Trophoblast cell (in vitro differentiated cells and primary cell): ENCODE results near the gene HS3ST2.

ENCODE experiments used
- DNase-seq, 2 donors: peaks; one replicate each; pipeline ENCODE4 v3.0.0-alpha.2; 2016
- H2AFZ ChIP-seq: 2 replicates; pipeline ENCODE4 v1.6.1; 2013; ENCODE audit warnings: low read length, moderate library complexity, mild to moderate bottlenecking; ENCODE audit not compliant: insufficient read depth, poor library complexity
- H2AK5ac ChIP-seq: 2 replicates; pipeline ENCODE4 v1.6.1; 2013; ENCODE audit warnings: mild to moderate bottlenecking, low read length
- H2BK120ac ChIP-seq: 2 replicates; pipeline ENCODE4 v1.6.1; 2013; ENCODE audit warnings: low read length, mild to moderate bottlenecking, moderate library complexity; ENCODE audit not compliant: insufficient read depth, poor library complexity
- H2BK12ac ChIP-seq: 2 replicates; pipeline ENCODE4 v1.6.1; 2013; ENCODE audit warnings: mild to moderate bottlenecking, low read length, moderate library complexity
- H2BK5ac ChIP-seq: 2 replicates; pipeline ENCODE4 v1.6.1; 2013; ENCODE audit warnings: low read length, low read depth, moderate library complexity, mild to moderate bottlenecking; ENCODE audit not compliant: poor library complexity
- H3K14ac ChIP-seq: 2 replicates; pipeline ENCODE4 v1.6.1; 2013; ENCODE audit warnings: mild to moderate bottlenecking, low read length
- H3K18ac ChIP-seq: 2 replicates; pipeline ENCODE4 v1.6.1; 2013; ENCODE audit warnings: mild to moderate bottlenecking, low read length
- H3K23ac ChIP-seq: 2 replicates; pipeline ENCODE4 v1.6.1; 2013; ENCODE audit warnings: low read length
- H3K27ac ChIP-seq: 2 replicates; pipeline ENCODE4 v1.5.1; 2013; ENCODE audit warnings: low read depth, mild to moderate bottlenecking, inconsistent platforms, low read length, moderate library complexity
- H3K27me3 ChIP-seq: 2 replicates; pipeline ENCODE4 v1.6.1; 2013; ENCODE audit warnings: inconsistent platforms, mild to moderate bottlenecking, low read length, moderate library complexity; ENCODE audit not compliant: insufficient read depth
- H3K36me3 ChIP-seq, 2 experiments: 1 replicate in 1 of 2; 2 replicates in 1 of 2; pipeline ENCODE4 v1.6.1; 2013; ENCODE audit warnings: low read length in 2 of 2, mild to moderate bottlenecking in 2 of 2, moderate library complexity in 1 of 2; ENCODE audit not compliant: insufficient read depth in 2 of 2, control insufficient read depth in 1 of 2
- H3K4ac ChIP-seq: 2 replicates; pipeline ENCODE4 v1.6.1; 2013; ENCODE audit warnings: low read depth, mild to moderate bottlenecking, low read length, moderate library complexity
- H3K4me1 ChIP-seq, 2 experiments: 1 replicate in 1 of 2; 2 replicates in 1 of 2; pipeline ENCODE4 v1.6.1; 2013; ENCODE audit warnings: low read length in 2 of 2, mild to moderate bottlenecking in 2 of 2, moderate library complexity in 1 of 2; ENCODE audit not compliant: insufficient read depth in 2 of 2, control insufficient read depth in 1 of 2
- H3K4me2 ChIP-seq: 2 replicates; pipeline ENCODE4 v1.6.1; 2013; ENCODE audit warnings: inconsistent platforms, mild to moderate bottlenecking, low read length, moderate library complexity
- H3K4me3 ChIP-seq: 2 replicates; pipeline ENCODE4 v1.5.1; 2013; ENCODE audit warnings: mild to moderate bottlenecking, low read depth, low read length, inconsistent platforms
- H3K79me1 ChIP-seq: one replicate; pipeline ENCODE4 v1.6.1; 2013; ENCODE audit warnings: low read length
- H3K79me2 ChIP-seq: 2 replicates; pipeline ENCODE4 v1.6.1; 2013; ENCODE audit warnings: low read length, mild to moderate bottlenecking; ENCODE audit not compliant: control insufficient read depth, insufficient read depth, poor library complexity
- H3K9ac ChIP-seq: 2 replicates; pipeline ENCODE4 v1.6.1; 2013; ENCODE audit warnings: mild to moderate bottlenecking, low read length
- H3K9me3 ChIP-seq: 2 replicates; pipeline ENCODE4 v1.6.1; 2013; ENCODE audit warnings: low read depth, mild to moderate bottlenecking, control low read depth, inconsistent platforms, low read length; ENCODE audit not compliant: insufficient read depth
- H4K12ac ChIP-seq: 2 replicates; pipeline ENCODE4 v1.6.1; 2013; ENCODE audit warnings: low read depth, mild to moderate bottlenecking, low read length, moderate library complexity
- H4K8ac ChIP-seq: 2 replicates; pipeline ENCODE4 v1.6.1; 2013; ENCODE audit warnings: low read depth, mild to moderate bottlenecking, low read length, moderate library complexity
- H4K91ac ChIP-seq: one replicate; pipeline ENCODE4 v1.6.1; 2013; ENCODE audit warnings: low read depth, mild to moderate bottlenecking, low read length, moderate library complexity
- WGBS: extraction: QIAGEN DNeasy Blood & Tissue Kit; methylation state at CpG from one replicate; pipeline ENCODE4 v1.1.7; 2013; ENCODE audit warnings: missing lambda C conversion rate; ENCODE audit not compliant: insufficient read length, insufficient coverage; ENCODE audit errors: extremely low coverage; 5-methylcytosine and 5-hydroxymethylcytosine counted together

The HS3ST2 gene

DNA sequence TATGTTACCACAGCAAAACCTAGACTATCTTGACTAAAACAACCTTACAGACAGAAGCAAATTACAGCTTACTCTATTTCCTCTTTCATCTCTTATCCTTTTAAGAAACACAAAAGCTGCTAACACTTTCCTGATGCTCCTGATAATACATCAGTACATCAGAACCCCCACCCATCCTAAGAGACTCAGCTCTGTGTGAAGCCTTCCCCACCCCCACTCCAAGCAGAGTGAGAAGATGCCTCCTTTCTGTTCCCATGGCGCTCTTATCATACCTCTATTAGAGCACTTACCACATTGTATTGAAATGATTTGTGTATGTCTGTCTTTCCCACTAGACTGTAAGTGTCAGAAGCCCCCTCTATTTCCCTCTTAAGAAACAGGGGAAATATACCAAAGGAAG is 42.4 kb upstream of the HS3ST2 start:
- Histone ChIP-seq H3K18ac (no peak overlapping the region), H3K4me1 (no peaks in the 10 kb centered on the region), H2AFZ (no peak overlapping the region), H3K4ac (no peak overlapping the region), H3K9me3 (no peaks in the 10 kb centered on the region), H4K8ac (no peak overlapping the region), H3K4me2 (no peak overlapping the region), H3K14ac (no peak overlapping the region), H3K79me1 (no peaks in the 10 kb centered on the region), H4K91ac (no peak overlapping the region), H3K36me3 (no peaks in the 10 kb centered on the region), H4K12ac (no peak overlapping the region), H3K4me3 (no peak overlapping the region), H2BK12ac (no peak overlapping the region), H3K27ac (no peak overlapping the region), H2AK5ac (no peak overlapping the region), H3K23ac (no peak overlapping the region), H2BK5ac (no peak overlapping the region), H3K27me3 (no peaks in the 10 kb centered on the region), H3K9ac (no peak overlapping the region), H3K79me2 (no peaks in the 10 kb centered on the region), H2BK120ac (no peak overlapping the region)
- no peak for DNase-seq
- WGBS = no CpG with 5 or more reads among the region's 1 CpG

DNA sequence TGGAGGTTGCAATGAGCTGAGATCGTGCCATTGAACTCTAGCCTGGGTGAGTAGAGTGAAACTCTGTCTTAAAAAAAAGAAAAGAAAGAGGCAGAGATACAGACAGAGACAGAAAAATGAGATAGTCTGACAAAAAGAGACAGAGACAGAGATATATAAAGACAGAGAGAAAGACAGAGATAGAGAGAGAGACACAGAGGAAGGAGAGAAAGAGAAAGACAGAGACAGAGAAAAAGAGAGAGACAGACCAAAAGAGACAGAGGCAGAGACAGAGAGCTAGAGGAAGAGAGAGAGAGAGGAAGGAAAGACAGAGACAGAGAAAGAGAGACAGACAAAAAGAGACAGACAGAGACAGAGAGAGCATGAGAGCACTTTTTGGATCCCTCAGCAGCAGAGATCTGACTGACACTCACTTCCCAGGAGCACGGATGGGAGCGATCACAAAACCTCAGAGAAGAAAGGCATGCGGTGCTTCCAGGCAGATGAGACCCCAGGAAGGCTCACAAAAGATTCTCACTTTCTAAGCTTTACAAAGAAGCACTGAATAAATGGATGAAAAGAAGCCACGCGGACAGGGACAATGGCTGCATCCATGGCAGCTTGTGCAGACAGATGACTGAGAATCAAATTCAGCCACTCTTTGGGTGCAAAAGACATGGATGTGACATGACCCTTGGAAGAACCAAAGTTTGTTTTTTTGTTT is 38.6 kb upstream of the HS3ST2 start:
- H2AK5ac ChIP-seq = no peak overlapping the region
- H3K23ac ChIP-seq = no peak overlapping the region
- no peak overlapping the region for H3K4me3 ChIP-seq
- H2BK12ac ChIP-seq = no peak overlapping the region
- H3K9ac ChIP-seq = no peak overlapping the region
- no peak overlapping the region for H4K91ac ChIP-seq
- H3K27ac ChIP-seq = no peak overlapping the region
- no peaks in the 10 kb centered on the region for H3K9me3 ChIP-seq
- no peak overlapping the region for H3K4me2 ChIP-seq
- H3K18ac ChIP-seq = no peak overlapping the region
- no peak overlapping the region for H3K4ac ChIP-seq
- H2AFZ ChIP-seq = no peak overlapping the region
- no peak overlapping the region for H2BK120ac ChIP-seq
- no peak overlapping the region for H3K14ac ChIP-seq
- WGBS = no CpG with 5 or more reads among the region's 6 CpGs
- H4K8ac ChIP-seq = no peak overlapping the region
- H3K79me2 ChIP-seq = no peaks in the 10 kb centered on the region
- no peaks in the 10 kb centered on the region for H3K79me1 ChIP-seq
- no peak for DNase-seq
- H4K12ac ChIP-seq = no peak overlapping the region
- H3K4me1 ChIP-seq = no peaks in the 10 kb centered on the region
- no peak overlapping the region for H2BK5ac ChIP-seq
- no peaks in the 10 kb centered on the region for H3K27me3 ChIP-seq
- no peaks in the 10 kb centered on the region for H3K36me3 ChIP-seq

DNA sequence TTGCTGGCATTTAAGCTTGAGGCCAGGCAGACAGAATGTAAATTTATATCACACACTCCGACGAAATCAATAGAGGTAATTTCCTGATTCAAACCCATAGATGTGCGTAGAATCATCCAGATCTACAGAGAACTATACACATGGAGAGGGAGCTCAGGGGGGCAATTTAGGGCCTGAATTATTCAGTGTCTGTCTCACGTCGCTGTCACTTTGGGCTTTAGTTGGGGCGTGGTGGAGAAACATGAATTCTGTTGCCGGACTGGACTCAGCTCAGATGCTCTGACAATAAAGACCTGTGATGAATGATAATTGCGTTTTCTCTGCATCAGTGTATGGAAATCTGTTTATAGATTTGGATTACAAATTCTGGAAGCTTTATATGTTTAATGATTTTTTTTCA is 32.5 kb upstream of the HS3ST2 start:
- H3K23ac ChIP-seq = no peak overlapping the region
- no peak overlapping the region for H2BK5ac ChIP-seq
- H4K12ac ChIP-seq = no peak overlapping the region
- no peaks in the 10 kb centered on the region for H3K79me1 ChIP-seq
- no peaks in the 10 kb centered on the region for H3K27me3 ChIP-seq
- no peak overlapping the region for H2AK5ac ChIP-seq
- H2BK120ac ChIP-seq = no peak overlapping the region
- WGBS = no CpG with 5 or more reads among the region's 8 CpGs
- no peak overlapping the region for H3K18ac ChIP-seq
- H3K36me3 ChIP-seq = no peaks in the 10 kb centered on the region
- no peak overlapping the region for H3K14ac ChIP-seq
- peaks cover 2% of the 10 kb centered on the region for H3K9me3 ChIP-seq
- no peak overlapping the region for H2AFZ ChIP-seq
- H3K79me2 ChIP-seq = no peaks in the 10 kb centered on the region
- no peak overlapping the region for H4K8ac ChIP-seq
- no peak overlapping the region for H2BK12ac ChIP-seq
- no peak overlapping the region for H3K4me2 ChIP-seq
- H4K91ac ChIP-seq = no peak overlapping the region
- no peak for DNase-seq
- H3K4me3 ChIP-seq = no peak overlapping the region
- H3K4ac ChIP-seq = no peak overlapping the region
- H3K4me1 ChIP-seq = no peaks in the 10 kb centered on the region
- no peak overlapping the region for H3K9ac ChIP-seq
- no peak overlapping the region for H3K27ac ChIP-seq

DNA sequence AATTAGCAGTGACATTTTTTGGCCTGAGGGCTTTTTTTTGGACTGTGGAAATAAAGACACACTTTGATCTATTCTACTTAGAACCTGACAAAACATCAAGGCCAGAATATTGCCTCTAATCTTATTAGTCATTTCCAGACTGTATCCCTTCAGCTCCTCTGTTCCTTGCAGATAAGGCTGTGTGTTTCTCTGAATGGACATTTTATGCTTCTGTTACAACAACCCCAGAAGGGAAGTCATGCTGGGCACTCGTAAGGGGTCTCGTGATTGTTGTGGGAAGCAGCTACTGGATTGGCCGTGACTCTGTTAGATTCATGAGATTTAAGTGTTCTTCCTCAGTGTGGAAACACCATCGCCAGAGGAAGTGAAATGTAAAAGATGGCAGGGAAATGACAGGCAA is 31.6 kb upstream of the HS3ST2 start:
- Histone ChIP-seq H3K23ac (no peak overlapping the region), H3K4me1 (no peaks in the 10 kb centered on the region)
- WGBS = no CpG with 5 or more reads among the region's 4 CpGs

More for the DNA sequence above, 31.6 kb upstream of the HS3ST2 start:
- Histone ChIP-seq H3K4me3 (no peak overlapping the region), H3K36me3 (no peaks in the 10 kb centered on the region), H3K9ac (no peak overlapping the region), H3K27me3 (no peaks in the 10 kb centered on the region), H2AK5ac (no peak overlapping the region), H3K14ac (no peak overlapping the region), H4K91ac (no peak overlapping the region), H3K4me2 (no peak overlapping the region), H3K79me1 (no peaks in the 10 kb centered on the region), H4K12ac (no peak overlapping the region), H2BK120ac (no peak overlapping the region), H3K9me3 (peaks cover 2% of the 10 kb centered on the region), H3K18ac (no peak overlapping the region), H3K4ac (no peak overlapping the region), H2BK12ac (no peak overlapping the region), H4K8ac (no peak overlapping the region), H3K79me2 (no peaks in the 10 kb centered on the region), H3K27ac (no peak overlapping the region), H2AFZ (no peak overlapping the region), H2BK5ac (no peak overlapping the region)
- peak in 1 of 2 donors; percentile 8 for DNase-seq
